HepG2 (cell line): ENCODE data around the gene SCYL1. TPM values are rescaled to one million over a fixed set of nuclear protein-coding genes. Genes with fewer than 3 reads are reported as not detected.

ENCODE experiments used
- ATF7-NPFF ChIP-seq: sonication (generic); formaldehyde crosslinking; IDR thresholded peaks from 2 replicates; pipeline ENCODE4 v1.8.1; 2023; ENCODE audit warnings: mild to moderate bottlenecking, low read depth, missing genetic modification reagents, moderate library complexity
- IRX3 ChIP-seq: sonication (generic); formaldehyde crosslinking; IDR thresholded peaks from 2 replicates; pipeline ENCODE4 v1.8.1; 2023; ENCODE audit warnings: mild to moderate bottlenecking, low read depth, missing genetic modification reagents, borderline replicate concordance
- KDM2A ChIP-seq: sonication (generic); formaldehyde crosslinking; IDR thresholded peaks from 2 replicates; pipeline ENCODE4 v1.4.0; 2020; ENCODE audit warnings: low read depth, missing genetic modification reagents, borderline replicate concordance
- KDM3A ChIP-seq: IDR thresholded peaks from 2 replicates; pipeline ENCODE4 v1.6.1; 2018; ENCODE audit warnings: low read depth, missing compliant biosample characterization
- MAFG ChIP-seq: sonication (generic); formaldehyde crosslinking; IDR thresholded peaks from 2 replicates; pipeline ENCODE4 v1.5.1; 2020; ENCODE audit warnings: mild to moderate bottlenecking, missing genetic modification reagents
- MED8 ChIP-seq: sonication (generic); formaldehyde crosslinking; IDR thresholded peaks from 2 replicates; pipeline ENCODE4 v1.8.1; 2023; ENCODE audit warnings: mild to moderate bottlenecking, missing genetic modification reagents; ENCODE audit not compliant: insufficient replicate concordance
- RNF2 ChIP-seq: fragments of 450-650 bp; conservative IDR thresholded peaks from 2 replicates; pipeline ENCODE4 v1.6.1; 2016; ENCODE audit warnings: low read depth
- RXRB ChIP-seq: IDR thresholded peaks from 2 replicates; pipeline ENCODE4 v1.6.1; 2016; ENCODE audit warnings: borderline replicate concordance, missing genetic modification reagents, missing compliant biosample characterization
- ZFP90 ChIP-seq: sonication (generic); formaldehyde crosslinking; IDR thresholded peaks from 2 replicates; pipeline ENCODE4 v1.8.0; 2022; ENCODE audit warnings: missing genetic modification reagents, mild to moderate bottlenecking, inconsistent platforms, borderline replicate concordance
- ZNF251 ChIP-seq: sonication (generic); formaldehyde crosslinking; IDR thresholded peaks from 2 replicates; pipeline ENCODE4 v1.9.0; 2021; ENCODE audit warnings: mild to moderate bottlenecking, missing genetic modification reagents
- ZNF546 ChIP-seq: sonication (generic); formaldehyde crosslinking; conservative IDR thresholded peaks from 2 replicates; pipeline ENCODE4 v1.8.1; 2023; ENCODE audit warnings: mild to moderate bottlenecking, missing genetic modification reagents
- ZNF605 ChIP-seq: sonication (generic); formaldehyde crosslinking; IDR thresholded peaks from 2 replicates; pipeline ENCODE4 v1.8.0; 2022; ENCODE audit warnings: mild to moderate bottlenecking, missing genetic modification reagents
- ZNF652 ChIP-seq: IDR thresholded peaks from 2 replicates; pipeline ENCODE4 v1.6.1; 2016; ENCODE audit warnings: low read depth, borderline replicate concordance
- polyA plus RNA-seq, 8 experiments: library from polyadenylated mRNA; depleted of rRNA in 3 of 8; stranded (reverse) in 7 of 8; unstranded in 1 of 8; fragments of >200 nt; fragmentation: Illumina TruSeq in 4 of 8; extraction: Trizol in 4 of 8; gene quantifications; 2 replicates each; pipeline versions ENCODE4 v1.2.1 to v1.2.3, GENCODE V29; 2011 to 2016; ENCODE audit warnings: low read depth in 4 of 8, missing spikeins in 1 of 8, mixed read lengths in 1 of 8; ENCODE audit not compliant: insufficient read depth in 1 of 8
- total RNA-seq, 5 experiments: library from RNA; depleted of rRNA; stranded (reverse); fragments of >200 nt; fragmentation: Illumina TruSeq; extraction: Trizol; gene quantifications; 2 replicates each; pipeline ENCODE4 v1.2.3, GENCODE V29; 2016; ENCODE audit warnings: low read depth in 1 of 5
- TF ChIP-seq, protein P1 (sequence below): sonication (generic); formaldehyde crosslinking; IDR thresholded peaks from 2 replicates; pipeline ENCODE4 v1.9.0; 2022; ENCODE audit warnings: low read depth, missing genetic modification reagents
- TF ChIP-seq, protein P2 (sequence below): sonication (generic); formaldehyde crosslinking; IDR thresholded peaks from 2 replicates; pipeline ENCODE4 v1.5.1; 2020; ENCODE audit warnings: missing genetic modification reagents, mild to moderate bottlenecking, borderline replicate concordance
- TF ChIP-seq, protein P3 (sequence below): IDR thresholded peaks from 2 replicates; pipeline ENCODE4 v1.6.1; 2016; ENCODE audit warnings: mild to moderate bottlenecking, missing biosample characterization, missing genetic modification reagents
- TF ChIP-seq, protein P4 (sequence below): sonication (generic); formaldehyde crosslinking; IDR thresholded peaks from 2 replicates; pipeline ENCODE4 v1.9.0; 2021; ENCODE audit warnings: missing genetic modification reagents, mild to moderate bottlenecking, borderline replicate concordance
- TF ChIP-seq, protein P5 (sequence below), 2 experiments: sonication (generic) in 1 of 2; formaldehyde crosslinking in 1 of 2; IDR thresholded peaks; 2 replicates each; pipeline versions ENCODE4 v1.5.1 to v1.6.1; 2011 to 2020; ENCODE audit warnings: borderline replicate concordance in 1 of 2, low read depth in 1 of 2, low read length in 1 of 2, mild to moderate bottlenecking in 1 of 2, missing genetic modification reagents in 1 of 2, moderate library complexity in 1 of 2

The SCYL1 gene
- total and polyA plus RNA-seq, 2 of the 13 experiments (the other 11 are each of a cell fraction or from before 2014, with no cell fraction given), result 65.9 to 103 TPM

DNA sequence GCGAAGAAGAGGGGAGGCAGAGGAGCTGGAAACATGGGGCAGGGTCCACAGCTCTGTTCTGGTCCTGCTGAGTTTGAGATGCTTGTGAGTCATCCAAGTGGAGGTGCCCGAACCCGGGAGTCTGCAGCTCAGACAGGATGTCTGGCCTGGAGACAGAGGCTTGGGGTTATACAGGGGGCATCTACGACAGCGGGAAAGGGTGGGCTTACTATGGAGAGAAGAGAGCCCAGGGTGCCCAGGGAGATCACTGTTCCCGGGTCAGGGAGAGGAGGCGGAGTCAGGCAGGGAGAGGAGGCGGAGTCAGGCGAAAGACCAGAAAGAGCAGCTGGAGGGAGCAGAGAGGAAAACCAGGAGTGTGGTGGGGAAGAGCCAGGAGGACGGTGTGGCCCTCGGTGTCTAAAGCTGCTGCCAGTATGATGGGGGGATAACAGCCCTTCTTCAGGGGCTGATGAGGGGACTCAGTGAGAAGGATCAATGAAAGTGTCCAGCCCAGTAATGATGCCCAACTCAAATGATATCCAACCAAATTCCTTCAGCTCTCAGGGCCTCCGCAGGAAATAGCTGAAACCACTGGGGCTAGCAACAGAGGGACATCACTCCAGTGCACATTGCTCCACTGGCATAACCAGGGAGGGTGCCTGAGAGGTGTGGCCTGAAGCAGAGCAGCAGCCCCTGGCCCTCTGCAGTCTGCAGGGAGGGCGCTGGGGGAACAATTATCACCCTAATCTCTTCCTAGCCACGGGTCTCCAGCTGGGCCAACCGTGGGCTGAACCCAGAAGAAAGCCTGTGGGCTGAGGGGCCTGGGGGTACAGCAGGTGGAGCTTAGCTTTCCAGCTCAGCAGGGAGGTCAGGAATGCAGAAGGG is 35.9 kb downstream of the SCYL1 start (continued):
- TF ChIP-seq KDM3A (CRISPR knock-in tag) (no peak), RNF2 (no peak), ZNF546 (CRISPR knock-in tag) (no peak), ZNF652 (CRISPR knock-in tag) (no peak), MAFG (CRISPR knock-in tag) (no peak), RXRB (CRISPR knock-in tag) (no peak), ZFP90 (no peak), KDM2A (CRISPR knock-in tag) (peak; percentile 19; the same call in 1 of the 2 replicates), IRX3 (CRISPR knock-in tag) (no peak), MED8 (CRISPR knock-in tag) (no peak), ATF7-NPFF (CRISPR knock-in tag) (no peak), ZNF251 (no peak), ZNF605 (no peak)
- TF ChIP-seq, protein P1, sequence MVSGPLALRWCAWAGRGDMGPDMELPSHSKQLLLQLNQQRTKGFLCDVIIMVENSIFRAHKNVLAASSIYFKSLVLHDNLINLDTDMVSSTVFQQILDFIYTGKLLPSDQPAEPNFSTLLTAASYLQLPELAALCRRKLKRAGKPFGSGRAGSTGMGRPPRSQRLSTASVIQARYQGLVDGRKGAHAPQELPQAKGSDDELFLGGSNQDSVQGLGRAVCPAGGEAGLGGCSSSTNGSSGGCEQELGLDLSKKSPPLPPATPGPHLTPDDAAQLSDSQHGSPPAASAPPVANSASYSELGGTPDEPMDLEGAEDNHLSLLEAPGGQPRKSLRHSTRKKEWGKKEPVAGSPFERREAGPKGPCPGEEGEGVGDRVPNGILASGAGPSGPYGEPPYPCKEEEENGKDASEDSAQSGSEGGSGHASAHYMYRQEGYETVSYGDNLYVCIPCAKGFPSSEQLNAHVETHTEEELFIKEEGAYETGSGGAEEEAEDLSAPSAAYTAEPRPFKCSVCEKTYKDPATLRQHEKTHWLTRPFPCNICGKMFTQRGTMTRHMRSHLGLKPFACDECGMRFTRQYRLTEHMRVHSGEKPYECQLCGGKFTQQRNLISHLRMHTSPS (CRISPR knock-in tag), result no peak
- TF ChIP-seq, protein P2, sequence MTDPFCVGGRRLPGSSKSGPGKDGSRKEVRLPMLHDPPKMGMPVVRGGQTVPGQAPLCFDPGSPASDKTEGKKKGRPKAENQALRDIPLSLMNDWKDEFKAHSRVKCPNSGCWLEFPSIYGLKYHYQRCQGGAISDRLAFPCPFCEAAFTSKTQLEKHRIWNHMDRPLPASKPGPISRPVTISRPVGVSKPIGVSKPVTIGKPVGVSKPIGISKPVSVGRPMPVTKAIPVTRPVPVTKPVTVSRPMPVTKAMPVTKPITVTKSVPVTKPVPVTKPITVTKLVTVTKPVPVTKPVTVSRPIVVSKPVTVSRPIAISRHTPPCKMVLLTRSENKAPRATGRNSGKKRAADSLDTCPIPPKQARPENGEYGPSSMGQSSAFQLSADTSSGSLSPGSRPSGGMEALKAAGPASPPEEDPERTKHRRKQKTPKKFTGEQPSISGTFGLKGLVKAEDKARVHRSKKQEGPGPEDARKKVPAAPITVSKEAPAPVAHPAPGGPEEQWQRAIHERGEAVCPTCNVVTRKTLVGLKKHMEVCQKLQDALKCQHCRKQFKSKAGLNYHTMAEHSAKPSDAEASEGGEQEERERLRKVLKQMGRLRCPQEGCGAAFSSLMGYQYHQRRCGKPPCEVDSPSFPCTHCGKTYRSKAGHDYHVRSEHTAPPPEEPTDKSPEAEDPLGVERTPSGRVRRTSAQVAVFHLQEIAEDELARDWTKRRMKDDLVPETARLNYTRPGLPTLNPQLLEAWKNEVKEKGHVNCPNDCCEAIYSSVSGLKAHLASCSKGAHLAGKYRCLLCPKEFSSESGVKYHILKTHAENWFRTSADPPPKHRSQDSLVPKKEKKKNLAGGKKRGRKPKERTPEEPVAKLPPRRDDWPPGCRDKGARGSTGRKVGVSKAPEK, result no peak
- TF ChIP-seq, protein P3, sequence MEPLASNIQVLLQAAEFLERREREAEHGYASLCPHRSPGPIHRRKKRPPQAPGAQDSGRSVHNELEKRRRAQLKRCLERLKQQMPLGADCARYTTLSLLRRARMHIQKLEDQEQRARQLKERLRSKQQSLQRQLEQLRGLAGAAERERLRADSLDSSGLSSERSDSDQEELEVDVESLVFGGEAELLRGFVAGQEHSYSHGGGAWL (CRISPR knock-in tag), result 0 out of 2 replicates have a peak, but pooled peaks have one; percentile 2
- TF ChIP-seq, protein P4, sequence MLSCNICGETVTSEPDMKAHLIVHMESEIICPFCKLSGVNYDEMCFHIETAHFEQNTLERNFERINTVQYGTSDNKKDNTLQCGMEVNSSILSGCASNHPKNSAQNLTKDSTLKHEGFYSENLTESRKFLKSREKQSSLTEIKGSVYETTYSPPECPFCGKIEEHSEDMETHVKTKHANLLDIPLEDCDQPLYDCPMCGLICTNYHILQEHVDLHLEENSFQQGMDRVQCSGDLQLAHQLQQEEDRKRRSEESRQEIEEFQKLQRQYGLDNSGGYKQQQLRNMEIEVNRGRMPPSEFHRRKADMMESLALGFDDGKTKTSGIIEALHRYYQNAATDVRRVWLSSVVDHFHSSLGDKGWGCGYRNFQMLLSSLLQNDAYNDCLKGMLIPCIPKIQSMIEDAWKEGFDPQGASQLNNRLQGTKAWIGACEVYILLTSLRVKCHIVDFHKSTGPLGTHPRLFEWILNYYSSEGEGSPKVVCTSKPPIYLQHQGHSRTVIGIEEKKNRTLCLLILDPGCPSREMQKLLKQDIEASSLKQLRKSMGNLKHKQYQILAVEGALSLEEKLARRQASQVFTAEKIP (CRISPR knock-in tag), result no peak
- TF ChIP-seq, protein P5, sequence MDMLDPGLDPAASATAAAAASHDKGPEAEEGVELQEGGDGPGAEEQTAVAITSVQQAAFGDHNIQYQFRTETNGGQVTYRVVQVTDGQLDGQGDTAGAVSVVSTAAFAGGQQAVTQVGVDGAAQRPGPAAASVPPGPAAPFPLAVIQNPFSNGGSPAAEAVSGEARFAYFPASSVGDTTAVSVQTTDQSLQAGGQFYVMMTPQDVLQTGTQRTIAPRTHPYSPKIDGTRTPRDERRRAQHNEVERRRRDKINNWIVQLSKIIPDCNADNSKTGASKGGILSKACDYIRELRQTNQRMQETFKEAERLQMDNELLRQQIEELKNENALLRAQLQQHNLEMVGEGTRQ (IDR thresholded peaks at IDR 0.05; ENCODE audit: low read depth, low read length), result no peak
- TF ChIP-seq, protein P5 (CRISPR knock-in tag; IDR thresholded peaks at IDR 0.05; ENCODE audit: borderline replicate concordance), result no peak
